Endothelial cell of umbilical vein (primary cell): ENCODE data around the gene MAGEA9B. TPM values are rescaled to one million over a fixed set of nuclear protein-coding genes. Genes with fewer than 3 reads are reported as not detected.
"Not testable (repeated sequence)": the region's sequence is repeated elsewhere in the genome, so short reads cannot be mapped to it uniquely, and the experiment has no call there.

Experiments
- BruUV-seq: library from RNA; stranded (reverse); fragments of 400-500 nt; replicated peaks from 2 replicates; lab custom pipeline; 2021; lab: Mats Ljungman, UMichigan
- CTCF ChIA-PET: fragments of 300-600, 350-600 bp; sonication (Branson Sonifier 250); formaldehyde crosslinking; loops from one replicate; lab custom pipeline; 2021; ENCODE audit warnings: antibody characterized with exemption, inconsistent platforms; lab: Charles Lee
- POLR2A ChIA-PET: fragments of 300-600, 350-600 bp; sonication (Branson Sonifier 250); formaldehyde crosslinking; loops from one replicate; lab custom pipeline; 2021; ENCODE audit warnings: antibody characterized with exemption, inconsistent platforms; lab: Charles Lee
- DNase-seq: peaks from one replicate; pipeline ENCODE4 v3.0.0-alpha.2; 2011; ENCODE audit warnings: low read depth, low spot score
- FAIRE-seq: peaks from 2 replicates; lab custom pipeline; 2011; peaks lifted over from hg19 to GRCh38; lab: Jason Lieb, UNC
- H2AFZ ChIP-seq: 2 replicates; pipeline ENCODE4 v1.6.0; 2012; ENCODE audit warnings: low read depth, low read length, control low read depth, inconsistent platforms
- H3K27ac ChIP-seq: 2 replicates; pipeline ENCODE4 v1.5.1; 2011; ENCODE audit warnings: low read depth, mild to moderate bottlenecking, control low read depth, low read length, moderate library complexity; ENCODE audit not compliant: insufficient read depth
- H3K27me3 ChIP-seq, 2 experiments: 2 replicates each; pipeline versions ENCODE4 v1.6.0 to v1.6.1; 2011; ENCODE audit warnings: low read length in 2 of 2, mixed read lengths in 1 of 2; ENCODE audit not compliant: control insufficient read depth in 2 of 2, insufficient read depth in 2 of 2
- H3K36me3 ChIP-seq, 2 experiments: 2 replicates in 1 of 2; 3 replicates in 1 of 2; pipeline ENCODE4 v1.5.1; 2011; ENCODE audit warnings: low read length in 2 of 2, mild to moderate bottlenecking in 1 of 2, moderate library complexity in 1 of 2; ENCODE audit not compliant: control insufficient read depth in 2 of 2, insufficient read depth in 2 of 2; ENCODE audit errors: extremely low read depth in 1 of 2
- H3K4me1 ChIP-seq: 3 replicates; pipeline ENCODE4 v1.5.1; 2011; ENCODE audit warnings: mild to moderate bottlenecking, low read length; ENCODE audit not compliant: control insufficient read depth, insufficient read depth; ENCODE audit errors: extremely low read depth
- H3K4me2 ChIP-seq: 2 replicates; pipeline ENCODE4 v1.6.1; 2011; ENCODE audit warnings: low read length, control low read depth, mixed read lengths; ENCODE audit not compliant: insufficient read depth
- H3K4me3 ChIP-seq, 3 experiments: fragments of 200-600 bp in 1 of 3; sonication (generic), shearing (Covaris generic) in 1 of 3; replicated peaks in 1 of 3; 2 replicates each; pipeline ENCODE4 v1.5.1; 2011 to 2016; ENCODE audit warnings: control low read depth in 3 of 3, low read length in 3 of 3, mild to moderate bottlenecking in 2 of 3, inconsistent platforms in 1 of 3, low read depth in 1 of 3, moderate library complexity in 1 of 3; ENCODE audit not compliant: insufficient read depth in 1 of 3
- H3K79me2 ChIP-seq: 2 replicates; pipeline ENCODE4 v1.6.0; 2012; ENCODE audit warnings: low read length, inconsistent platforms; ENCODE audit not compliant: control insufficient read depth, insufficient read depth
- H3K9ac ChIP-seq: replicated peaks from 2 replicates; pipeline ENCODE3; 2011; ENCODE audit warnings: low read length, control low read depth; ENCODE audit not compliant: insufficient read depth; ENCODE audit errors: extremely low read depth
- H3K9me1 ChIP-seq: replicated peaks from 3 replicates; pipeline ENCODE4 v1.6.0; 2011; ENCODE audit warnings: mild to moderate bottlenecking, low read length; ENCODE audit not compliant: control insufficient read depth, insufficient read depth; ENCODE audit errors: extremely low read depth
- H3K9me3 ChIP-seq: replicated peaks from 2 replicates; pipeline ENCODE4 v1.5.1; 2012; ENCODE audit warnings: low read length, inconsistent platforms; ENCODE audit not compliant: control insufficient read depth, insufficient read depth
- H4K20me1 ChIP-seq: replicated peaks from 2 replicates; pipeline ENCODE3; 2011; ENCODE audit warnings: mild to moderate bottlenecking, low read length; ENCODE audit not compliant: control insufficient read depth, insufficient read depth; ENCODE audit errors: extremely low read depth
- dilution Hi-C: fragments of 300-500 bp; cut with MboI; formaldehyde crosslinking; loops from one replicate; pipeline ENCODE4 v1.15.0; 2019; ENCODE audit warnings: low sequenced_read_pairs; ENCODE audit not compliant: extremely low pct_ligation_motif_present
- intact Hi-C: fragments of 100-400 bp; cut with micrococcal nuclease; formaldehyde crosslinking; loops from one replicate; pipeline ENCODE4 v1.10.0; 2022
- polyA plus RNA-seq, 4 experiments: library from polyadenylated mRNA; depleted of rRNA in 3 of 4; stranded (reverse) in 3 of 4; unstranded in 1 of 4; fragments of >200 nt; gene quantifications; 2 replicates each; pipeline versions ENCODE4 v1.2.1 to v1.2.3, GENCODE V29; 2011 to 2012; ENCODE audit warnings: missing spikeins in 1 of 4
- total RNA-seq: library from RNA; stranded (reverse); gene quantifications from 2 replicates; pipeline ENCODE4 v1.2.3, GENCODE V29; 2021

MAGEA9B gene
- total and polyA plus RNA-seq, 2 donors (not counting 3 experiments of a cell fraction or from before 2014, with no cell fraction given): not detected

GRCh38 chrX:149534926-149535602, 52.2 kb downstream of the MAGEA9B start:
- H4K20me1 ChIP-seq, FAIRE-seq, H3K4me1 ChIP-seq, H3K9me3 ChIP-seq, BruUV-seq, dilution Hi-C loops, H3K4me3 ChIP-seq, H3K27ac ChIP-seq, H3K4me2 ChIP-seq, DNase-seq, CTCF ChIA-PET, H3K27me3 ChIP-seq, H2AFZ ChIP-seq, H3K79me2 ChIP-seq, H3K36me3 ChIP-seq, H3K9ac ChIP-seq, H3K9me1 ChIP-seq, POLR2A ChIA-PET: not testable (repeated sequence)
- intact Hi-C loops: loop anchor here (10.0 kb wide), 1 partner anchor 1620 kb away; the partner anchor contains the start of gene FMR1

GRCh38 chrX:149533999-149534398, 53.3 kb downstream of the MAGEA9B start:
- dilution Hi-C loops, POLR2A ChIA-PET: not testable (repeated sequence)
- intact Hi-C loops: loop anchor here (10.0 kb wide), 1 partner anchor 1619 kb away; the partner anchor contains the start of gene FMR1

GRCh38 chrX:149532868-149533267, 54.4 kb downstream of the MAGEA9B start:
- H3K36me3 ChIP-seq, H3K9ac ChIP-seq, H4K20me1 ChIP-seq, H3K9me1 ChIP-seq, FAIRE-seq, CTCF ChIA-PET, H3K4me1 ChIP-seq, POLR2A ChIA-PET, H2AFZ ChIP-seq, H3K9me3 ChIP-seq, H3K79me2 ChIP-seq, dilution Hi-C loops, DNase-seq, H3K27me3 ChIP-seq, H3K4me2 ChIP-seq, H3K4me3 ChIP-seq, BruUV-seq, H3K27ac ChIP-seq: not testable (repeated sequence)
- intact Hi-C loops: loop anchor here (10.0 kb wide), 1 partner anchor 1618 kb away; the partner anchor contains the start of gene FMR1

More at GRCh38 chrX:149533999-149534398, 53.3 kb downstream of the MAGEA9B start:
- DNase-seq, FAIRE-seq, H3K4me1 ChIP-seq, CTCF ChIA-PET, H3K4me3 ChIP-seq, H3K36me3 ChIP-seq, H3K9me1 ChIP-seq, H3K27ac ChIP-seq, H3K4me2 ChIP-seq, H3K9ac ChIP-seq, BruUV-seq, H3K79me2 ChIP-seq, H2AFZ ChIP-seq, H3K27me3 ChIP-seq, H4K20me1 ChIP-seq, H3K9me3 ChIP-seq: not testable (repeated sequence)
